Mesenchymal stem cell (in vitro differentiated cells and primary cell): ENCODE measurements around the gene B9D1.

ENCODE experiments used
- DNase-seq: peaks from one replicate; pipeline ENCODE4 v3.0.0-alpha.2; 2013
- H2AFZ ChIP-seq: one replicate; pipeline ENCODE4 v1.6.1; 2013; ENCODE audit warnings: low read depth, mild to moderate bottlenecking, control low read depth, inconsistent platforms, low read length, moderate library complexity
- H2AK5ac ChIP-seq: 2 replicates; pipeline ENCODE4 v1.6.1; 2013; ENCODE audit warnings: low read length, moderate library complexity, mild to moderate bottlenecking, inconsistent platforms; ENCODE audit not compliant: severe bottlenecking
- H2BK120ac ChIP-seq: one replicate; pipeline ENCODE4 v1.6.1; 2013; ENCODE audit warnings: low read depth, mild to moderate bottlenecking, inconsistent platforms, low read length, moderate library complexity
- H2BK12ac ChIP-seq, 2 experiments: one replicate each; pipeline ENCODE4 v1.6.1; 2013; ENCODE audit warnings: inconsistent platforms in 2 of 2, low read length in 2 of 2, mild to moderate bottlenecking in 2 of 2, moderate library complexity in 2 of 2, control low read depth in 1 of 2
- H2BK15ac ChIP-seq: one replicate; pipeline ENCODE4 v1.6.1; 2013; ENCODE audit warnings: mild to moderate bottlenecking, low read depth, inconsistent platforms; ENCODE audit not compliant: poor library complexity, severe bottlenecking
- H2BK5ac ChIP-seq: 2 replicates; pipeline ENCODE4 v1.6.1; 2013; ENCODE audit warnings: low read depth, mild to moderate bottlenecking, low read length, control low read depth, inconsistent platforms; ENCODE audit not compliant: poor library complexity, severe bottlenecking
- H3K14ac ChIP-seq, 2 experiments: one replicate each; pipeline ENCODE4 v1.6.1; 2013; ENCODE audit warnings: inconsistent platforms in 2 of 2, low read length in 2 of 2, control low read depth in 1 of 2, mild to moderate bottlenecking in 1 of 2, moderate library complexity in 1 of 2
- H3K18ac ChIP-seq, 2 experiments: one replicate each; pipeline ENCODE4 v1.6.1; 2013; ENCODE audit warnings: inconsistent platforms in 2 of 2, low read length in 2 of 2, control low read depth in 1 of 2, low read depth in 1 of 2, mild to moderate bottlenecking in 1 of 2
- H3K23ac ChIP-seq, 2 experiments: one replicate each; pipeline ENCODE4 v1.6.1; 2013; ENCODE audit warnings: inconsistent platforms in 2 of 2, low read length in 2 of 2, mild to moderate bottlenecking in 2 of 2, moderate library complexity in 2 of 2, control low read depth in 1 of 2
- H3K27ac ChIP-seq: 2 replicates; pipeline ENCODE4 v1.5.1; 2013; ENCODE audit warnings: mild to moderate bottlenecking, moderate library complexity, low read length, control low read depth, inconsistent platforms; ENCODE audit not compliant: poor library complexity, severe bottlenecking
- H3K27me3 ChIP-seq, 2 experiments: 2 replicates each; pipeline versions ENCODE4 v1.6.1 to v1.7.0; 2013; ENCODE audit warnings: low read length in 2 of 2, mild to moderate bottlenecking in 2 of 2, moderate library complexity in 2 of 2, control low read depth in 1 of 2, inconsistent platforms in 1 of 2; ENCODE audit not compliant: control insufficient read depth in 1 of 2, insufficient read depth in 1 of 2
- H3K36me3 ChIP-seq, 2 experiments: 2 replicates each; pipeline versions ENCODE4 v1.6.1 to v1.7.0; 2013; ENCODE audit warnings: low read length in 2 of 2, control low read depth in 1 of 2, inconsistent platforms in 1 of 2, low read depth in 1 of 2, mild to moderate bottlenecking in 1 of 2; ENCODE audit not compliant: insufficient read depth in 2 of 2, control insufficient read depth in 1 of 2
- H3K4ac ChIP-seq, 2 experiments: one replicate each; pipeline ENCODE4 v1.6.1; 2013; ENCODE audit warnings: inconsistent platforms in 2 of 2, low read length in 2 of 2, mild to moderate bottlenecking in 2 of 2, moderate library complexity in 2 of 2, control low read depth in 1 of 2, low read depth in 1 of 2
- H3K4me1 ChIP-seq: 2 replicates; pipeline ENCODE4 v1.6.1; 2013; ENCODE audit warnings: low read depth, low read length, control low read depth; ENCODE audit not compliant: control insufficient read depth, insufficient read depth
- H3K4me2 ChIP-seq: 2 replicates; pipeline ENCODE4 v1.6.1; 2013; ENCODE audit warnings: low read length, mild to moderate bottlenecking, inconsistent platforms; ENCODE audit not compliant: poor library complexity, severe bottlenecking
- H3K4me3 ChIP-seq, 2 experiments: 2 replicates each; pipeline versions ENCODE4 v1.5.1 to v1.7.0; 2013; ENCODE audit warnings: low read length in 2 of 2, mild to moderate bottlenecking in 2 of 2, control low read depth in 1 of 2, low read depth in 1 of 2; ENCODE audit not compliant: insufficient read depth in 1 of 2
- H3K79me1 ChIP-seq: replicated peaks from 2 replicates; pipeline ENCODE4 v1.6.1; 2013; ENCODE audit warnings: mild to moderate bottlenecking, control low read depth, low read length, inconsistent platforms; ENCODE audit not compliant: poor library complexity, severe bottlenecking
- H3K9ac ChIP-seq: 2 replicates; pipeline ENCODE4 v1.7.0; 2013; ENCODE audit warnings: mild to moderate bottlenecking, low read length, moderate library complexity
- H3K9me3 ChIP-seq: 2 replicates; pipeline ENCODE4 v1.7.0; 2013; ENCODE audit warnings: mild to moderate bottlenecking, low read length; ENCODE audit not compliant: control insufficient read depth
- H4K8ac ChIP-seq: one replicate; pipeline ENCODE4 v1.6.1; 2013; ENCODE audit warnings: inconsistent platforms, mild to moderate bottlenecking, low read length, moderate library complexity
- H4K91ac ChIP-seq: one replicate; pipeline ENCODE4 v1.6.1; 2013; ENCODE audit warnings: mild to moderate bottlenecking, low read length, inconsistent platforms
- WGBS: methylation state at CpG from one replicate; pipeline ENCODE4 v1.1.7; 2013; ENCODE audit warnings: mixed read lengths; 5-methylcytosine and 5-hydroxymethylcytosine counted together

B9D1 gene

DNA sequence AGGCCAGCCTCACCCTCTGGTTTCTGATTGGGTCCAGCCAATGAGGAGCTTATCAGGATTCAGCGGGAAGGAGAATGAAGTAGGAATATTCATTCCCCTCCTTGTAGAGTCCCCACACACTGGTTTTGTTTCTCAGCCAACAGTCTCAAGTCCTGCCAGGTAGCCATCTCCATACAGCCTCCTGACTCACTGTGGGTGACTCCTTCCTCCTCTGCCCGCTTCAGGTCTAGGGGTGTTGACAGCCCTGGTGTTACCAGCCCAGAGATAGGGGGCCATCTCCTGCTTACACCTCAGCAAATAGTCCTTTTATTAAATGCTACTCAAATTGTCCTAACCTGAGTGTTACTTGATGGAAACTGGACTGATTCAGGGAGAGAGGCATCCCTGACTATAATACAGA is 28.4 kb upstream of the B9D1 start:
- H4K91ac ChIP-seq: peak overlapping the region; percentile 29
- no peak overlapping the region for H3K23ac ChIP-seq
- H3K14ac ChIP-seq: no peak overlapping the region
- peaks cover 0 to 21% of the 10 kb centered on the region in 2 experiments for H3K27me3 ChIP-seq
- peaks cover 19% of the 10 kb centered on the region for H3K4me1 ChIP-seq
- 100% methylated on average over 1 of the region's 2 CpGs for WGBS
- no peak overlapping the region for H2AFZ ChIP-seq
- H3K18ac ChIP-seq: peak overlapping the region in 1 of 2 experiments; percentile 18
- H3K4ac ChIP-seq: no peak overlapping the region
- H3K79me1 ChIP-seq: no peaks in the 10 kb centered on the region
- no peak overlapping the region for H2BK5ac ChIP-seq
- H2BK12ac ChIP-seq: peak overlapping the region; percentile 22 to 59
- H3K4me2 ChIP-seq: no peak overlapping the region
- H3K9ac ChIP-seq: no peak overlapping the region
- H2BK120ac ChIP-seq: no peak overlapping the region
- H4K8ac ChIP-seq: no peak overlapping the region
- H3K9me3 ChIP-seq: no peaks in the 10 kb centered on the region
- H3K4me3 ChIP-seq: no peak overlapping the region
- DNase-seq: no peak
- H3K27ac ChIP-seq: no peak overlapping the region
- H3K36me3 ChIP-seq: peaks cover 3 to 4% of the 10 kb centered on the region in 2 experiments
- no peak overlapping the region for H2BK15ac ChIP-seq
- no peak overlapping the region for H2AK5ac ChIP-seq

GRCh38 chr17:19388791-19389785 is 26.6 kb upstream of the B9D1 start:
- Histone ChIP-seq H2AFZ (no peak overlapping the region), H3K4me2 (no peak overlapping the region), H3K27me3 (peaks cover 0 to 18% of the 10 kb centered on the region in 2 experiments), H2AK5ac (peak overlapping the region; percentile 31), H3K9me3 (no peaks in the 10 kb centered on the region), H3K79me1 (peaks cover 7% of the 10 kb centered on the region), H2BK12ac (peak overlapping the region; percentile 92 to 97), H3K4me3 (no peak overlapping the region), H4K91ac (peak overlapping the region; percentile 77), H2BK5ac (no peak overlapping the region), H3K4me1 (peaks cover 28% of the 10 kb centered on the region), H3K14ac (peak overlapping the region in 1 of 2 experiments; percentile 87), H3K27ac (no peak overlapping the region), H2BK120ac (peak overlapping the region; percentile 8), H3K4ac (peak overlapping the region; percentile 37 to 56), H3K9ac (no peak overlapping the region), H3K18ac (peak overlapping the region; percentile 77 to 82), H3K36me3 (peaks cover 17 to 23% of the 10 kb centered on the region in 2 experiments), H4K8ac (peak overlapping the region; percentile 45), H2BK15ac (no peak overlapping the region), H3K23ac (no peak overlapping the region)
- WGBS: 95% methylated on average over 3 of the region's 5 CpGs
- DNase-seq: no peak

- Histone ChIP-seq H2BK5ac (no peak overlapping the region), H2BK12ac (peak overlapping the region; percentile 16 to 92), H3K18ac (peak overlapping the region; percentile 44 to 82), H3K9ac (peak overlapping the region; percentile 72), H3K4me2 (no peak overlapping the region), H3K79me1 (peaks cover 10% of the 10 kb centered on the region), H3K4me3 (no peak overlapping the region), H4K8ac (peak overlapping the region; percentile 82), H2AK5ac (peak overlapping the region; percentile 50), H3K4ac (peak overlapping the region; percentile 8 to 79), H2BK120ac (peak overlapping the region; percentile 8), H3K23ac (no peak overlapping the region), H2AFZ (no peak overlapping the region), H3K14ac (peak overlapping the region in 1 of 2 experiments; percentile 0), H4K91ac (peak overlapping the region; percentile 92), H3K4me1 (peaks cover 29% of the 10 kb centered on the region), H3K27me3 (peaks cover 0 to 18% of the 10 kb centered on the region in 2 experiments), H3K27ac (peak overlapping the region; percentile 28), H3K9me3 (no peaks in the 10 kb centered on the region), H3K36me3 (peaks cover 28 to 33% of the 10 kb centered on the region in 2 experiments), H2BK15ac (peak overlapping the region; percentile 26)
- WGBS: 100% methylated on average over 1 of the region's 2 CpGs
- DNase-seq: peak; percentile 72
These were observed 25.5 kb upstream of the B9D1 start for GRCh38 chr17:19387921-19388521.
